ENCODE data around the gene MARCHF2.

DNA sequence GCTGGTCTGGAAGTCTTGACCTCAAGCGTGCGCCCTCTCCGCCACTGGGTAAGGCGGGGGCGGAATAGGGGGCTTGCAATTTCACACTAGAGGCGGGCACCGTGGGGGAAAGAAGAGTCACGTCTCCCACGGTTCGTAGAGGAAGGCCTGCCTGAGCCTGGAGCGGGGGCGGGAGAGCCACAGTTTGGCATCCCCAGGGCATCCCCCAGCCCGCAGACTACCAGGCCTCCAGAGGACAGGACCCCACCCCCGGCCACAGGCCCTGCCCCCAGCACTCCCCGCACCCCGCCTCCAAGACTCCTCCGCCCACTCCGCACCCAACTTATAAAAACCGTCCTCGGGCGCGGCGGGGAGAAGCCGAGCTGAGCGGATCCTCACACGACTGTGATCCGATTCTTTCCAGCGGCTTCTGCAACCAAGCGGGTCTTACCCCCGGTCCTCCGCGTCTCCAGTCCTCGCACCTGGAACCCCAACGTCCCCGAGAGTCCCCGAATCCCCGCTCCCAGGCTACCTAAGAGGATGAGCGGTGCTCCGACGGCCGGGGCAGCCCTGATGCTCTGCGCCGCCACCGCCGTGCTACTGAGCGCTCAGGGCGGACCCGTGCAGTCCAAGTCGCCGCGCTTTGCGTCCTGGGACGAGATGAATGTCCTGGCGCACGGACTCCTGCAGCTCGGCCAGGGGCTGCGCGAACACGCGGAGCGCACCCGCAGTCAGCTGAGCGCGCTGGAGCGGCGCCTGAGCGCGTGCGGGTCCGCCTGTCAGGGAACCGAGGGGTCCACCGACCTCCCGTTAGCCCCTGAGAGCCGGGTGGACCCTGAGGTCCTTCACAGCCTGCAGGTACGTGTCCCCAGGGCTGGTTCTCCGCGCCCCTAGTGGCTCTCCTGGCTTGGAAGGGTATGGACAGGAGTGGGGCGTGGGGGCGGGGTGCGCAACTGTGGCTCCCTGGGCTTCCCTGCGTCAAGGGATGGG, 49.0 kb upstream of the MARCHF2 start, which contains the start of gene ANGPTL4:
- TF ChIP-seq, protein P1, sequence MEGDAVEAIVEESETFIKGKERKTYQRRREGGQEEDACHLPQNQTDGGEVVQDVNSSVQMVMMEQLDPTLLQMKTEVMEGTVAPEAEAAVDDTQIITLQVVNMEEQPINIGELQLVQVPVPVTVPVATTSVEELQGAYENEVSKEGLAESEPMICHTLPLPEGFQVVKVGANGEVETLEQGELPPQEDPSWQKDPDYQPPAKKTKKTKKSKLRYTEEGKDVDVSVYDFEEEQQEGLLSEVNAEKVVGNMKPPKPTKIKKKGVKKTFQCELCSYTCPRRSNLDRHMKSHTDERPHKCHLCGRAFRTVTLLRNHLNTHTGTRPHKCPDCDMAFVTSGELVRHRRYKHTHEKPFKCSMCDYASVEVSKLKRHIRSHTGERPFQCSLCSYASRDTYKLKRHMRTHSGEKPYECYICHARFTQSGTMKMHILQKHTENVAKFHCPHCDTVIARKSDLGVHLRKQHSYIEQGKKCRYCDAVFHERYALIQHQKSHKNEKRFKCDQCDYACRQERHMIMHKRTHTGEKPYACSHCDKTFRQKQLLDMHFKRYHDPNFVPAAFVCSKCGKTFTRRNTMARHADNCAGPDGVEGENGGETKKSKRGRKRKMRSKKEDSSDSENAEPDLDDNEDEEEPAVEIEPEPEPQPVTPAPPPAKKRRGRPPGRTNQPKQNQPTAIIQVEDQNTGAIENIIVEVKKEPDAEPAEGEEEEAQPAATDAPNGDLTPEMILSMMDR (IDR thresholded peaks at IDR 0.05; ENCODE audit: insufficient read depth, low read depth, low read length): no peak
- no peak for TF ChIP-seq EZH2 (IDR thresholded peaks at IDR 0.05; ENCODE audit: insufficient read depth, low read length)

Data from astrocyte (in vitro differentiated cells and primary cell).